ENCODE measurements around the gene COL6A3.
A peak's percentile ranks its signal among the peaks of the same experiment; 100 is the strongest.

Gene COL6A3

DNA sequence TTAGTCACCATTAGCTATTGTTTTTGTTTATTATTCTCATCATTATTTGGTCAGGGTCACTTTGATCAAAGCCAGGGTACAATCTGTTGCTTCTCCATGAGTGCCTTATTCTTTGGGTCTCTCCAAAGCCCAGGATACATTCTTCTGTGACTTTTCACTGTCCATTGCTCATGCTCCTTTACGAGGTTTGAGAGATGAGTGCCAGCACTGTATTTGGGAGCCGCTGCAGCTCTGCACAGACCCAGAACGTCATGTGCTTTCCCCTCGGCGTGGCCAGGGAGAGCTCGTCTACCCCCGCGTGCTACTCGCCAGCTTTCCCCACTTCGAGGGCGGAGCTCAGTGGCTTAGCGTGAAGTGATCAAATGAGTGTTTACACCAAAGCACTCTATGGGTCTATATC, 123.7 kb downstream of the COL6A3 start:
- TF ChIP-seq, protein P1, sequence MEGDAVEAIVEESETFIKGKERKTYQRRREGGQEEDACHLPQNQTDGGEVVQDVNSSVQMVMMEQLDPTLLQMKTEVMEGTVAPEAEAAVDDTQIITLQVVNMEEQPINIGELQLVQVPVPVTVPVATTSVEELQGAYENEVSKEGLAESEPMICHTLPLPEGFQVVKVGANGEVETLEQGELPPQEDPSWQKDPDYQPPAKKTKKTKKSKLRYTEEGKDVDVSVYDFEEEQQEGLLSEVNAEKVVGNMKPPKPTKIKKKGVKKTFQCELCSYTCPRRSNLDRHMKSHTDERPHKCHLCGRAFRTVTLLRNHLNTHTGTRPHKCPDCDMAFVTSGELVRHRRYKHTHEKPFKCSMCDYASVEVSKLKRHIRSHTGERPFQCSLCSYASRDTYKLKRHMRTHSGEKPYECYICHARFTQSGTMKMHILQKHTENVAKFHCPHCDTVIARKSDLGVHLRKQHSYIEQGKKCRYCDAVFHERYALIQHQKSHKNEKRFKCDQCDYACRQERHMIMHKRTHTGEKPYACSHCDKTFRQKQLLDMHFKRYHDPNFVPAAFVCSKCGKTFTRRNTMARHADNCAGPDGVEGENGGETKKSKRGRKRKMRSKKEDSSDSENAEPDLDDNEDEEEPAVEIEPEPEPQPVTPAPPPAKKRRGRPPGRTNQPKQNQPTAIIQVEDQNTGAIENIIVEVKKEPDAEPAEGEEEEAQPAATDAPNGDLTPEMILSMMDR (IDR thresholded peaks at IDR 0.05; ENCODE audit: low read depth, low read length, missing control alignments) = no peak
- DNase-seq (ENCODE audit: extremely low read depth, low read depth) = no peak
- H3K4me3 ChIP-seq (replicated peaks; ENCODE audit: low read depth, low read length) = no peak overlapping the region

DNA sequence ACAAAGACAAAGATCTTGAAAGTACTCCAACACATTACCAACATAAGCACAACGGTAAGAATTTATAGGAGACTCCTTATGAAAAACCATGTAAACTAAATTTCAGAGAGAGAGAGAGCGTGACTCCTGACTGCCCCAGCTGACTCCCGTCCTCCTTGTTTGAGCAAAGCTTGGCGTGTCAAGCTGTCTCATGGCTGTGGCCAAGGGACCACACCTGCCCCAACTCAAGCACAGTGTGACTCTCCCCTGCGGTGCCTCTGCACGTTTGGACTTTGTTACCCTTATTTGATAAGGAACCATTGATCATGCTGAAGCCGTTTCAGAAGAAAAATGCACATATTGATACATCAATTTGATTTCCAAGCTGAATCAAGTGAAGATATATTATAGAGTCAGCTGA, 124.8 kb downstream of the COL6A3 start:
- no peak for DNase-seq (ENCODE audit: extremely low read depth, low read depth)
- TF ChIP-seq, protein P1 (IDR thresholded peaks at IDR 0.05; ENCODE audit: low read depth, low read length, missing control alignments) = no peak

DNA sequence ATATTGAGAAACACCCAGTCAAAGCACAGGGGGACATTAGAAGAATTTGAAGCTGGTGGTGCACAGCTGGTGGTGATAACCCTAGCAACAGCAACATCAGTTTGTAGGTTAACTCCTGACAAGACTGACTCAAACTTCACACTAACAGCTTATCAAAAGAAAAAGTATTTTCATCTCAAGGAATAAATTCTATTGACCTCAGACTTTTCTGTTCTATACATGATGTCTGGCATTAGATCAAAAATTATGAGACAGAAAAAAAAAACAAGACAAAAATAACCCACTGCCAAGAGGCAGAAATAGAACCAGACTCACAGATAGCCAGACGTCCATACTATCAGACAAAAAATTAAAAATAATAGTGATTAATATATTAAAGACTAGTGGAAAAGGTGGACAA, 126.1 kb downstream of the COL6A3 start:
- TF ChIP-seq, protein P1 (IDR thresholded peaks at IDR 0.05; ENCODE audit: low read depth, low read length, missing control alignments) = no peak
- DNase-seq (ENCODE audit: extremely low read depth, low read depth) = no peak
- H3K4me3 ChIP-seq (replicated peaks; ENCODE audit: low read depth, low read length) = no peak overlapping the region

More for the DNA sequence above, 124.8 kb downstream of the COL6A3 start:
- no peak overlapping the region for H3K4me3 ChIP-seq (replicated peaks; ENCODE audit: low read depth, low read length)

DNA sequence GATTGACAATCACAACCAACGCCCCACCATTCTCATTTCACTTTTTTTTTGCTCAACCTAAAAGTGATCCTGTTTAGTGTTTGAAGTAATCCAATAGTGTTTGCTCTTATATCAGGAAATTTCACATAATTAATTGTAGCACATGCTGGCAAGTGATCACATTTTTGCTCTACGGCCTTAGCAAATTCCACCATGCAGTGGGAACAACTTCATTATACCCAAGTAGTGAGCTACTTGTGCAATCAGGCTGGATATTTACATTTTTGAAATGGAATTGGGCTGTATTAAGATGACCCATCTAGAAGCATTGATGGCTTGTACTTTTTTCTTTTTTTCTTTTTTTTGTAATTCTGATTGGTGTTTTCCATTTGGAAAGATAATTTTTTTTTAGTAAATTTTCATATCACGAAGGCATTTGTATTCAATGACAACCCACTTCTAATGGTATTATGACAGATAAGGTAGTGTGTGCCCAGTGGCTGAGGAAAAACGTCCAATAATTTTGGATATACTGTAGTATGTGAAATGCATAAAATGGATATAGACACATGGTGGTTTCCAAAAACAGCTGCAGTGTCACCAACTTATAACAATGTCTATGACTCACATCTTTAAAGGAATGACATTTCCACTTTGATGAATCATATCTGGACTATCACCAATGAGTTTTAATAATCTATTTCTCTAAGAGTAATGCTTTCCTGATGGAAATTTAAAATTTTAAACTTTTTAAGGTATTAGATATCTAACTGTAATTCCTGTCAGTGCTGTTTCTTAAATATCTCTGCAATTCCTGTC, 130.6 kb downstream of the COL6A3 start:
- TF ChIP-seq, protein P1 (IDR thresholded peaks at IDR 0.05; ENCODE audit: low read depth, low read length, missing control alignments) = no peak
- H3K4me3 ChIP-seq (replicated peaks; ENCODE audit: low read depth, low read length) = no peak overlapping the region
- DNase-seq (ENCODE audit: extremely low read depth, low read depth) = no peak

DNA sequence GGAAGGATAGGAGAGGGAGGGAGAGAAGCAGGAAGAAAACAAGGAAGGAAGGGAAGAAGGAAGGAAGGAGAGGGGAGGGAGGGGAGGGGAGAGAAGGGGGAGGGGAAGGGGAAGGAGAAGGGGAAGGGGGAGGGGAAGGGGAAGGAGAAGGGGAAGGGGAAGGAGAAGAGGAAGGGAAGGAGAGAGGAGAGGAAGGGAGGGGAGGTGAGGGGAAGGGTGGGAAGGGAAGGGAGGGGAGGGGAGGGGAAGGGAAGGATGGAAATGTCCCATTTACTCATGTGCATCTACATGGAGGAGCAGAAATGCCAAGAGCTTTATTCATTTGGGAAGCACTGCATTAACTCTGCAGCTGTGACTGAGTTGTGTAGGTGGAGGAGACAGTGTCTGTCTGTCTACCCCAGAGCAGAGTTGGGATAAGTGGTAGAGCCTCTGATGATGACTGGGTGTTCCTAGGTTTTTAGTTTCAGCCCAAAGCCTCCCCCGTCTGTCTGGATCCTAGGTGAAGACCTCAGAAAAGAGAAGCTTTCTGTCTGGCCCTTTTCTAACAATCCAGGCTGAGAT, 131.3 kb downstream of the COL6A3 start:
- no peak for DNase-seq (ENCODE audit: extremely low read depth, low read depth)
- no peak overlapping the region for H3K4me3 ChIP-seq (replicated peaks; ENCODE audit: low read depth, low read length)
- TF ChIP-seq, protein P1 (IDR thresholded peaks at IDR 0.05; ENCODE audit: low read depth, low read length, missing control alignments) = no peak

DNA sequence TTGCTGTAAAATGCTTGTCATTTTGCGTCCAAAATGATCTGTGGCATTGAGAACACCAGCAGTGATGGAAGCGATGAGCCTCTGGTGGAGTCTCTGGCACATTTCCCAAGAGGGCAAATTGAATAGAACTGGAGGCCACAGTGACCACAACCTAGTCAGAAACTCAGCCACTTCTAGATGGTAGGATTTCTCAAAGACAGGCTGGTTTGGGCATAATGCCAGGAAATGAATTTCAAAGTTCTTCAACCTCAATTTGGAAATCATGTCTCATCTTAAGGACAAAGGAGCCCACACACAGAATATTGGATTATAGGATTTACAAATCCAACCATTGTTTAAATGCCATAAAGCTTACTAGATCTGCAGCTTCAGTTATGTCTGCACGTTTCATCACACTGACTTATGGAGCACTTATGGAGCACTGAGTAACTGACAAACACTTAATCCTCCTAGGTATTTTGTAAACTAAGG, 132.1 kb downstream of the COL6A3 start:
- peak; percentile 82 for DNase-seq (ENCODE audit: extremely low read depth, low read depth)
- TF ChIP-seq, protein P1 (IDR thresholded peaks at IDR 0.05; ENCODE audit: low read depth, low read length, missing control alignments) = no peak
- H3K4me3 ChIP-seq (replicated peaks; ENCODE audit: low read depth, low read length) = no peak overlapping the region
